Dendritic cell treated with granulocyte-macrophage colony-stimulating factor and Interleukin-4, amounts not matched to agents 40 ng/mL and 50 ng/mL, for 4 days (primary cell): Measurements from ENCODE around the gene RGL1.

Experiments used
- H3K27ac Mint-ChIP-seq: one replicate; pipeline ENCODE4 v1.8.0; 2022; ENCODE audit warnings: mild to moderate bottlenecking, mixed read lengths
- H3K27me3 Mint-ChIP-seq: one replicate; pipeline ENCODE4 v1.8.0; 2022; ENCODE audit warnings: mild to moderate bottlenecking, mixed read lengths
- H3K36me3 Mint-ChIP-seq: one replicate; pipeline ENCODE4 v1.8.0; 2022; ENCODE audit warnings: low read depth, mixed read lengths
- H3K4me1 Mint-ChIP-seq: one replicate; pipeline ENCODE4 v1.8.0; 2022; ENCODE audit warnings: low read depth, mixed read lengths
- H3K4me3 Mint-ChIP-seq: one replicate; pipeline ENCODE4 v1.8.0; 2022; ENCODE audit warnings: mild to moderate bottlenecking, moderate library complexity, mixed read lengths
- H3K9me3 Mint-ChIP-seq: one replicate; pipeline ENCODE4 v1.8.0; 2022; ENCODE audit warnings: mixed read lengths
- intact Hi-C: fragments of 100-400 bp; cut with micrococcal nuclease; formaldehyde crosslinking; loops from one replicate; pipeline ENCODE4 v1.15.0; 2022

RGL1 gene

GRCh38 chr1:183871142-183871541 is 66.2 kb downstream of the RGL1 start:
- no peaks in the 10 kb centered on the region for H3K9me3 Mint-ChIP-seq

GRCh38 chr1:183871601-183872000 is 66.7 kb downstream of the RGL1 start:
- Mint-ChIP-seq H3K4me3 (no peak overlapping the region), H3K27ac (peak overlapping the region; percentile 74), H3K36me3 (no peaks in the 10 kb centered on the region), H3K9me3 (no peaks in the 10 kb centered on the region), H3K4me1 (peaks cover 56% of the 10 kb centered on the region), H3K27me3 (no peaks in the 10 kb centered on the region)
- intact Hi-C loops = no loop called here

More at GRCh38 chr1:183871142-183871541, 66.2 kb downstream of the RGL1 start:
- H3K27me3 Mint-ChIP-seq = no peaks in the 10 kb centered on the region
- H3K4me3 Mint-ChIP-seq = no peak overlapping the region
- peaks cover 51% of the 10 kb centered on the region for H3K4me1 Mint-ChIP-seq
- no peaks in the 10 kb centered on the region for H3K36me3 Mint-ChIP-seq
- peak overlapping the region; percentile 74 for H3K27ac Mint-ChIP-seq
- intact Hi-C loops = no loop called here

DNA sequence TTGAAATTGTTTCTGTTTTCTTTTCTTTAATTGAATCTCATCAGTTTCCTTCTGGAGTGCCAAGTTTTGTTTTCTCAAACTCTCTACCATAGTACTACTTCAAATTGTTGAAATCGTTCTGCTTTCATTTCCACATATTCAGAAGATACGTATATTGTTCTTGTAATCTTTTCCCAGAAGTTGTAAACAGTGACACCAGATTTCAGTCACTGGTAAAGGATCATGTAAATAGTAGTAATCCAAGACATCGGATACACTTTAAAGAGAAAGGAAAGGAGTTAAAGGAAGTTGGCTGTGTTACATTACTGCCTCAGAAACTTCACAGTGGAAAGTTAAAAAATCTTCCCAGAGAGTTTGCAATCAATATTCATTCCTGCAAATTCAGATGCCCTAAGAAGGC is 67.5 kb downstream of the RGL1 start:
- H3K9me3 Mint-ChIP-seq = no peaks in the 10 kb centered on the region
- no peaks in the 10 kb centered on the region for H3K27me3 Mint-ChIP-seq
- H3K4me1 Mint-ChIP-seq = peaks cover 64% of the 10 kb centered on the region
- H3K4me3 Mint-ChIP-seq = peak overlapping the region; percentile 55
- peak overlapping the region; percentile 88 for H3K27ac Mint-ChIP-seq
- no peaks in the 10 kb centered on the region for H3K36me3 Mint-ChIP-seq
- intact Hi-C loops = no loop called here

GRCh38 chr1:183873642-183874041 is 68.7 kb downstream of the RGL1 start:
- H3K27me3 Mint-ChIP-seq = no peaks in the 10 kb centered on the region
- intact Hi-C loops = no loop called here
- H3K4me1 Mint-ChIP-seq = peaks cover 73% of the 10 kb centered on the region
- H3K27ac Mint-ChIP-seq = no peak overlapping the region
- H3K9me3 Mint-ChIP-seq = no peaks in the 10 kb centered on the region
- H3K36me3 Mint-ChIP-seq = no peaks in the 10 kb centered on the region
- H3K4me3 Mint-ChIP-seq = no peak overlapping the region

DNA sequence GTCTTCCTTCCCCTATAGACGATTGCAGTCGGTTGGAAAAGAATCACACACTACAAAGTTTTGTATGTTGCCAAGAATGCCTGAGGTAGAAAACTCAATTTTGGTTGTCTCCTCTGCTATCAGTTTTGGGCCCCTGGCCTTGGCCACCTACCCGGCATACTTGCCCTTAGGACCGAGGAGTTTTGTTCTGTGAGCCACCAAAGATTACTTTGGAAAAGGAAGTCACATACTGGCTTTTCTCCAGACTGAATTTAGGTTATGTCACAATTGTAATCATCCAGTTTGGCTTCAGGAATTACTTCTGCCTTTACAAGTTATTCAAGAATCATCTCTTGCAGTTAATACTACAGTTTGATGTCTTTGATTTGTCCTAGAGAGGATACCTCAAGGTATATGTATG is 71.4 kb downstream of the RGL1 start:
- H3K4me1 Mint-ChIP-seq = peaks cover 73% of the 10 kb centered on the region
- intact Hi-C loops = loop anchor here (5.0 kb wide), 1 partner anchor 36 kb away; no protein-coding TSS in a partner anchor
- peak overlapping the region; percentile 86 for H3K27ac Mint-ChIP-seq
- H3K27me3 Mint-ChIP-seq = no peaks in the 10 kb centered on the region
- no peaks in the 10 kb centered on the region for H3K9me3 Mint-ChIP-seq
- H3K36me3 Mint-ChIP-seq = peaks cover 22% of the 10 kb centered on the region
- no peak overlapping the region for H3K4me3 Mint-ChIP-seq

- intact Hi-C loops = loop anchor here (5.0 kb wide), 1 partner anchor 35 kb away; no protein-coding TSS in a partner anchor
- no peaks in the 10 kb centered on the region for H3K9me3 Mint-ChIP-seq
- no peaks in the 10 kb centered on the region for H3K27me3 Mint-ChIP-seq
- H3K4me1 Mint-ChIP-seq = peaks cover 78% of the 10 kb centered on the region
- H3K36me3 Mint-ChIP-seq = peaks cover 31% of the 10 kb centered on the region
- no peak overlapping the region for H3K4me3 Mint-ChIP-seq
- H3K27ac Mint-ChIP-seq = peak overlapping the region; percentile 86
These were observed 72.3 kb downstream of the RGL1 start for GRCh38 chr1:183877053-183877720.

- intact Hi-C loops = loop anchor here (5.0 kb wide), 1 partner anchor 33 kb away; no protein-coding TSS in a partner anchor
- H3K27me3 Mint-ChIP-seq = no peaks in the 10 kb centered on the region
- peak overlapping the region; percentile 91 for H3K27ac Mint-ChIP-seq
- H3K36me3 Mint-ChIP-seq = peaks cover 54% of the 10 kb centered on the region
- no peak overlapping the region for H3K4me3 Mint-ChIP-seq
- H3K4me1 Mint-ChIP-seq = peaks cover 86% of the 10 kb centered on the region
- no peaks in the 10 kb centered on the region for H3K9me3 Mint-ChIP-seq
These were observed 74.6 kb downstream of the RGL1 start for GRCh38 chr1:183879494-183879893.

DNA sequence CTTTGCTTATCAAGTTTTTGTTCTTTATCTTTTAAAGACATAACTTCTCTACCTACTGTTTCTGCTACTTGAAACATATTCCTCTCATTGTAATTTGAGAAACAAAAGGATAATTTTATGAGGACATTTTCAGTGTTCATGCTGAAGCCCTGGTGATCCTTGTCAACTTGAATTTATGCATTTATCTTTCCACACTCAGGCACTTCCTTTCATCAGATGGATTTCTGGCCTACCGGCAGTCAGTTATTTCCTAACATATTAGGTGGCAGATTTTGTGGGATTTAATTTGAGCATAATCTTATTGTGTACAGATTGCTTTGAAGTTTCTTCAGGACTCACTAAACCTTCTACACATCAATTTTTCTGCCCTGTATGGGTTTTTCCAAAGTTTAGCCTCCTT is 75.0 kb downstream of the RGL1 start:
- Mint-ChIP-seq H3K27ac (peak overlapping the region; percentile 91), H3K27me3 (no peaks in the 10 kb centered on the region), H3K9me3 (no peaks in the 10 kb centered on the region), H3K4me3 (no peak overlapping the region), H3K36me3 (peaks cover 58% of the 10 kb centered on the region), H3K4me1 (peaks cover 88% of the 10 kb centered on the region)
- intact Hi-C loops = loop anchor here (5.0 kb wide), 1 partner anchor 32 kb away; no protein-coding TSS in a partner anchor

- no peaks in the 10 kb centered on the region for H3K9me3 Mint-ChIP-seq
- H3K27ac Mint-ChIP-seq = peak overlapping the region; percentile 91
- H3K4me1 Mint-ChIP-seq = peaks cover 90% of the 10 kb centered on the region
- H3K4me3 Mint-ChIP-seq = no peak overlapping the region
- intact Hi-C loops = no loop called here
- no peaks in the 10 kb centered on the region for H3K27me3 Mint-ChIP-seq
- H3K36me3 Mint-ChIP-seq = peaks cover 66% of the 10 kb centered on the region
These were observed 75.8 kb downstream of the RGL1 start for GRCh38 chr1:183880531-183881243.

DNA sequence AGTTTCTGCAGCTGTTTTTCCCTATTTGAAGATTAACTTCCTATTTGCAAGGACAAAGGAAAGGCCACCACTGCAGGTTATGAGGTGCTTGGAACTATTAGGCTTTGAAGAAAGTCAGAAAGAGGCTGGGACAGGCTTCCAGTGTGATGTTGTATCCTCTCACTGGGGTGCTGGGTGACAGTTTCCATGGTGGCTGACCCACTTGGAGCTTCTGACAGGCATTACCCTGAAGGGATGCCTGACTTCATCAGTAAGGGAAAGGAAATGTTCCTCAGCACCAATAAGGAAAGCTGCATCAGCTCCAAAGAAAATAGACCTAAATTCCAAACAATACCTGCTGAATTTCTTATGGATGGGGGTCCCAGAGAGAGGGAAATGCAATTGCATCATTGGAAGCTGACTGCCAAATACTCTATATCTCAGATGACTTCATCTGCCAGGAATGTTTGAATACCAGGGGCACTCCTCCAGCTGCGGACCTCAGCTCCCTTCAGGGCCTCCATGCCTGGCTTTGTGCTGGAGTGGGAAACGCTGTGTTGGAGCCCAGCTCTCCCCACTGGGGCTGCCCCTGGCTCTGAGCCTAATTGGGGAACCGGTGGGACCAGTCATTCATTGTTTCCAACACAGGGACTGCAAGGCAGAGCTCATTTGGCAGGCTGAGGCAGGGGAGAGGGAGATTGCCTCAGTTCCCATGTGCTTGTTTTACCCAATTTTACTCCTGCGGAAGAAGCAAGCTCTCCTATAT is 76.6 kb downstream of the RGL1 start:
- Mint-ChIP-seq H3K4me1 (peaks cover 89% of the 10 kb centered on the region), H3K27ac (peak overlapping the region; percentile 91), H3K27me3 (no peaks in the 10 kb centered on the region), H3K36me3 (peaks cover 74% of the 10 kb centered on the region), H3K9me3 (no peaks in the 10 kb centered on the region), H3K4me3 (no peak overlapping the region)
- intact Hi-C loops = no loop called here

DNA sequence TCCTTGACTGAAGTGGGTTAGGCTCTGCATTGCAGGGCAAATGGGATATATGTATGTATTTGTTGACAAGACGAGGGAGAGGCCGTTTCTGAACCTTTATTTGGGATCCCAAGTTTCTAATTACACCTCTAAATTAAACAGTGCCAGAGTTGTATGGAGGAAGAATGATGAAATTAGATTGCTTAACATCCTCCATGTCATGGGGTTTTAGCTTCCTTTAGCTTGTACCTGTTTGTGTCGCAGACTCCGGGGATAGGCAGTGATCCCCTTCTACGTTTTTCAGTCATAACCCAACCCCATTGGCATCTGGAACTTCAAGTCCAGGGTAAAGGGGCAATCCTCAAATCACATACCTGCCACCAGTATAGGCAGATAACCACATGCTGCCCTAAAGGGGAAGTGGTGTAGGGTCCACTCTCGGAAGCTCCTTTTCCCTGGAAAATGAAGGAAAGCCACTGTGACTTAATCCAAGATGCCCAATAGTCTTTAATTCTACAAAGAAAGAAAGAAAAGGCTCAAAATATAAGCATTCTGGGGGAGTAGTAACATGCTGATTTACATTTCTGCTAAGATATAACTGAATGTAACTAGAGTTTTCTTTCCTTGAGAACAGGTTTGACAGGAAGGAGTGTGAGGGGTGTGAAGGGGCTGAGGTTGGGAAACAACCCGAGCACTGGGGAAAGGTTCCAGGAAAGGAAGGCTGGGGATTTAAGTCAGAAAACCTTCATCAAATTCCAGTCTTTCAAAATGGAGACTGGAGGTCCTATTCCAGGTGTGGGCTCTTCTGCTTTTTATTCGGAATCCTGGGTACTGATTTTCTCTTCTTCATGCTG is 77.6 kb downstream of the RGL1 start:
- H3K27ac Mint-ChIP-seq = peak overlapping the region; percentile 91
- intact Hi-C loops = no loop called here
- H3K9me3 Mint-ChIP-seq = no peaks in the 10 kb centered on the region
- H3K4me3 Mint-ChIP-seq = peak overlapping the region; percentile 13
- H3K27me3 Mint-ChIP-seq = no peaks in the 10 kb centered on the region
- peaks cover 89% of the 10 kb centered on the region for H3K4me1 Mint-ChIP-seq
- peaks cover 84% of the 10 kb centered on the region for H3K36me3 Mint-ChIP-seq

GRCh38 chr1:183883623-183884022 is 78.7 kb downstream of the RGL1 start:
- H3K36me3 Mint-ChIP-seq = peaks cover 95% of the 10 kb centered on the region
- peaks cover 91% of the 10 kb centered on the region for H3K4me1 Mint-ChIP-seq

DNA sequence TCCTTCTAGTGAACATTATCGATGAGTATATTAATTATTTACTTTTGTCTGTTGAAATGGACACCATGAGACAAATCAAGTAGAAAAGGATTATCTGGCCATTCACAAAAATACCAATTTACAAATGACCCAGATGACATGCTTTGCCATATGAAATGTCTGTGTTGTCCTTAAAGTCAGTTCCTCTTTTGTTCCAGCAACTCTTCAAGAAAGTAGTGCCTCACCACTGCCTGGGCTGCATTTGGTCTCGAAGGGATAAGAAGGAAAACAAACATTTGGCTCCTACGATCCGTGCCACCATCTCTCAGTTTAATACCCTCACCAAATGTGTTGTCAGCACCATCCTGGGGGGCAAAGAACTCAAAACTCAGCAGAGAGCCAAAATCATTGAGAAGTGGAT is 79.6 kb downstream of the RGL1 start:
- Mint-ChIP-seq H3K9me3 (no peaks in the 10 kb centered on the region), H3K4me3 (no peak overlapping the region), H3K27ac (peak overlapping the region; percentile 91), H3K36me3 (peaks cover 100% of the 10 kb centered on the region), H3K27me3 (no peaks in the 10 kb centered on the region), H3K4me1 (peaks cover 97% of the 10 kb centered on the region)
- intact Hi-C loops = no loop called here

More at GRCh38 chr1:183883623-183884022, 78.7 kb downstream of the RGL1 start:
- peak overlapping the region; percentile 91 for H3K27ac Mint-ChIP-seq
- peak overlapping the region; percentile 2 for H3K4me3 Mint-ChIP-seq
- no peaks in the 10 kb centered on the region for H3K27me3 Mint-ChIP-seq
- no peaks in the 10 kb centered on the region for H3K9me3 Mint-ChIP-seq
- intact Hi-C loops = no loop called here
